MM.1S (cell line): ENCODE measurements around the gene DNAJC8.

Source experiments
- DNase-seq: peaks from one replicate; pipeline ENCODE4 v3.0.0-alpha.2; 2015
- H2AFZ ChIP-seq: fragments of 300-600 bp; sonication (generic); 2 replicates; pipeline ENCODE4 v1.6.0; 2016; ENCODE audit warnings: antibody characterized with exemption, low read length
- H3F3A ChIP-seq: fragments of 300-600 bp; sonication (generic); 2 replicates; pipeline ENCODE4 v1.6.1; 2016; ENCODE audit warnings: mild to moderate bottlenecking, antibody characterized with exemption, low read length, moderate library complexity, mixed read lengths; ENCODE audit not compliant: insufficient read depth
- H3K27ac ChIP-seq: fragments of 300-600 bp; sonication (generic); 2 replicates; pipeline ENCODE4 v1.5.1; 2016; ENCODE audit warnings: mild to moderate bottlenecking, low read length
- H3K27me3 ChIP-seq: fragments of 300-600 bp; sonication (generic); replicated peaks from 2 replicates; pipeline ENCODE4 v1.6.0; 2016; ENCODE audit warnings: low read length; ENCODE audit not compliant: insufficient read depth
- H3K36me3 ChIP-seq: fragments of 300-600 bp; sonication (generic); replicated peaks from 2 replicates; pipeline ENCODE4 v1.6.1; 2016; ENCODE audit warnings: mild to moderate bottlenecking, low read length, mixed read lengths; ENCODE audit not compliant: insufficient read depth
- H3K4me1 ChIP-seq: fragments of 300-600 bp; sonication (generic); 2 replicates; pipeline ENCODE4 v1.6.1; 2016; ENCODE audit warnings: low read length, mixed read lengths
- H3K4me2 ChIP-seq: fragments of 300-600 bp; sonication (generic); 2 replicates; pipeline ENCODE4 v1.6.0; 2016; ENCODE audit warnings: low read depth, low read length
- H3K4me3 ChIP-seq: fragments of 300-600 bp; sonication (generic); 2 replicates; pipeline ENCODE4 v1.5.1; 2016; ENCODE audit warnings: low read length, mixed read lengths
- H3K79me2 ChIP-seq: fragments of 300-600 bp; sonication (generic); 2 replicates; pipeline ENCODE4 v1.6.1; 2016; ENCODE audit warnings: mixed run types, low read length, mixed read lengths
- H3K9ac ChIP-seq: fragments of 300-600 bp; sonication (generic); 2 replicates; pipeline ENCODE4 v1.6.1; 2016; ENCODE audit warnings: low read length, mixed read lengths
- H3K9me2 ChIP-seq: fragments of 300-600 bp; sonication (generic); replicated peaks from 2 replicates; pipeline ENCODE4 v1.6.1; 2016; ENCODE audit warnings: mild to moderate bottlenecking, low read length, mixed read lengths; ENCODE audit not compliant: insufficient read depth
- H3K9me3 ChIP-seq: fragments of 300-600 bp; sonication (generic); replicated peaks from 2 replicates; pipeline ENCODE4 v1.6.1; 2016; ENCODE audit warnings: mild to moderate bottlenecking, low read length, mixed read lengths; ENCODE audit not compliant: insufficient read depth
- H4K20me1 ChIP-seq: fragments of 300-600 bp; sonication (generic); 2 replicates; pipeline ENCODE4 v1.6.1; 2016; ENCODE audit warnings: mild to moderate bottlenecking, low read length, moderate library complexity, mixed read lengths; ENCODE audit not compliant: insufficient read depth
- EZH2 ChIP-seq: fragments of 300-600 bp; sonication (generic); optimal IDR thresholded peaks from 2 replicates; pipeline ENCODE3; 2017; ENCODE audit warnings: low read depth, mild to moderate bottlenecking, antibody characterized with exemption, low read length, mixed read lengths
- EZH2phosphoT487 ChIP-seq: fragments of 300-600 bp; sonication (generic); IDR thresholded peaks from 2 replicates; pipeline ENCODE4 v1.6.1; 2018; ENCODE audit warnings: antibody characterized with exemption, low read length
- TF ChIP-seq, protein P1 (sequence below): fragments of 300-600 bp; sonication (generic); IDR thresholded peaks from 2 replicates; pipeline ENCODE4 v1.5.1; 2016; ENCODE audit warnings: antibody characterized with exemption, low read length, mixed read lengths

Gene DNAJC8

DNA sequence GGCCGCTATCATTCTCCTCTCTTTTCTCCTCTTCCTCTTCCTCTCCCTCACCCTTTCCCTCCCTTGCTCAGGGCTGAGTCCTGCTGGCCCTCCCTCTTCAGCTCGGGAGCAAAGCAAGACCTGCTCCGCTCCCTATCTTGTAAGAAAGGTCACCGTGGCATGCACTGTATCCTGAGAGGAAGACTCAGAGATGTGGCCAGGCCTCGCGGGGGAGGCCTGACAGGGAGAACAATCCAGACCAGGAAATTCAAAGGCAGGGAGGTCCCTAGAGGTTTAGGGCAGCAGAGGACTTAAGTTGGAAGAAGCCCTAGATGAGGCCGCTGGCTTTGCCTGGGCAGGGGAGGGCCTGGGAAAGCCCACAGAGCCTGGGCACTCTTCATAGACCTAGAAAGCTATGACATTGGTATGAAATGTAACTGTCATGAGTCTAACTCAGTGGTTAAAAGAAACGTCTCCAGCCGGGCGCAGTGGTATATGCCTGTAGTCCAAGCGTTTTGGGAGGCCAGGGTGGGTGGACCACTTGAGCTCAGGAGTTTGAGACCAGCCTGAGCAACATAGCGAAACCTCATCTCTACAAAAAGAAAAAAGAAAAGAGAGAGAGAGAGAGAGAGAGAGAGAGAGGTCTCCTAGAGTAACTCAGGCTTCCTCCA lies 41.7 kb downstream of the DNAJC8 start:
- Histone ChIP-seq H3K9me2 (no peaks in the 10 kb centered on the region), H3K9ac (no peak overlapping the region), H3K79me2 (no peaks in the 10 kb centered on the region), H3K4me1 (no peaks in the 10 kb centered on the region), H3K36me3 (no peaks in the 10 kb centered on the region), H3F3A (no peaks in the 10 kb centered on the region), H3K27ac (no peak overlapping the region), H3K4me3 (no peak overlapping the region), H3K9me3 (no peaks in the 10 kb centered on the region), H3K4me2 (no peak overlapping the region), H3K27me3 (no peaks in the 10 kb centered on the region), H4K20me1 (no peaks in the 10 kb centered on the region), H2AFZ (no peak overlapping the region)
- no peak for DNase-seq
- TF ChIP-seq EZH2phosphoT487, result no peak
- TF ChIP-seq, protein P1, sequence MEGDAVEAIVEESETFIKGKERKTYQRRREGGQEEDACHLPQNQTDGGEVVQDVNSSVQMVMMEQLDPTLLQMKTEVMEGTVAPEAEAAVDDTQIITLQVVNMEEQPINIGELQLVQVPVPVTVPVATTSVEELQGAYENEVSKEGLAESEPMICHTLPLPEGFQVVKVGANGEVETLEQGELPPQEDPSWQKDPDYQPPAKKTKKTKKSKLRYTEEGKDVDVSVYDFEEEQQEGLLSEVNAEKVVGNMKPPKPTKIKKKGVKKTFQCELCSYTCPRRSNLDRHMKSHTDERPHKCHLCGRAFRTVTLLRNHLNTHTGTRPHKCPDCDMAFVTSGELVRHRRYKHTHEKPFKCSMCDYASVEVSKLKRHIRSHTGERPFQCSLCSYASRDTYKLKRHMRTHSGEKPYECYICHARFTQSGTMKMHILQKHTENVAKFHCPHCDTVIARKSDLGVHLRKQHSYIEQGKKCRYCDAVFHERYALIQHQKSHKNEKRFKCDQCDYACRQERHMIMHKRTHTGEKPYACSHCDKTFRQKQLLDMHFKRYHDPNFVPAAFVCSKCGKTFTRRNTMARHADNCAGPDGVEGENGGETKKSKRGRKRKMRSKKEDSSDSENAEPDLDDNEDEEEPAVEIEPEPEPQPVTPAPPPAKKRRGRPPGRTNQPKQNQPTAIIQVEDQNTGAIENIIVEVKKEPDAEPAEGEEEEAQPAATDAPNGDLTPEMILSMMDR, result no peak
- TF ChIP-seq EZH2, result no peak

DNA sequence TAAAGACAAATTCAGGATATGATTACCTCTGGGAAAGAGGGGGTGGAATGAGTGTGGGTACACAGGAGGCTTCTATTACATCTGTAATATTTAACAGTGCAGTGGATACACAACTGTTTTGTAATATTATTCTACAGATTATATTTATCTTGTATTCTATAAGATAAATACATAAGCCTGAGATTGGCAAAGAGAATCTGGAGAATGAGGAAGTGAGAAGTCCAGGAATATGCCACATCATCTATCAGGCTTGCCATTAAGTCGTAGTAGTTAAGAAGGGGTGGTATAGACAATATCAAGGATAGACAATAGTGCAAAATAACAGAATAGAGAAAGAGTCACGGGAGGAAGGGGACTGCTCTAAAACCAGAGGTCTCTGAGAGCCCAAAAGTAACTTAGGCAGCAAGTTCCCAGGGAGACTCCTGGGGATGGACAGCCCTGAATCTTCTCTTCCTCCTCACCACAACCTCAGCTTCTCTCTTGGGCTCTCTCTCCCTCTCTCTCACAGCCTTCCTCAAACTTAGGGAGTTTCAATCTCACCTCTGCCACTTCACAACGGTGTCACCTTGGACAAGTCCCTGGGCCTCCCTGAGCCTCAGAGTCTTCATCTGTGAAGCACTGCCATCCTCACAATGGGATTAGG lies 42.4 kb downstream of the DNAJC8 start:
- Histone ChIP-seq H2AFZ (no peak overlapping the region), H3K27ac (no peak overlapping the region), H3K4me3 (no peak overlapping the region), H3F3A (no peaks in the 10 kb centered on the region), H3K9me3 (no peaks in the 10 kb centered on the region), H4K20me1 (no peaks in the 10 kb centered on the region), H3K27me3 (no peaks in the 10 kb centered on the region), H3K9me2 (no peaks in the 10 kb centered on the region), H3K79me2 (no peaks in the 10 kb centered on the region), H3K4me1 (no peaks in the 10 kb centered on the region), H3K9ac (no peak overlapping the region), H3K36me3 (no peaks in the 10 kb centered on the region), H3K4me2 (no peak overlapping the region)
- no peak for DNase-seq
- TF ChIP-seq EZH2, result no peak
- TF ChIP-seq, protein P1, result no peak
- no peak for TF ChIP-seq EZH2phosphoT487

DNA sequence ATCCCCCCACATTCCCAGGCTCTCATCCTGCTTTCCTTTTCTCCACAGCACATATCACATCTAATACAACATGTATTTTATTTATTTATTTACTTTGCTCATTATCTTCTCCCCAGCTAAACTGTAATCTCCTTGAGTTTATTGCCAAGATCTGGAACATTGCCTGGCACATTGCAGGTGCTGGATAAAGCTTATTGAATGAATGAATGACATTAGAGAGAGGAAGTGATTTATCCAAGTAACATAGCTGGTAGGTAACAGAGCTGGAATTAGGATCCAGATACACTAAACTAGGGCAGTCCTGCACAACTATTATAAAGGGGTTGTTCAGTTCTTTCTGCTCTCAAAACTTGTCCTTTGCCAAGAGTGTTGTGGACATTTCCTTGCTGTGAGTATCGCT lies 47.8 kb downstream of the DNAJC8 start:
- H3K9me2 ChIP-seq, result no peaks in the 10 kb centered on the region
- no peaks in the 10 kb centered on the region for H3K27me3 ChIP-seq
- no peak overlapping the region for H3K4me3 ChIP-seq
- H3K36me3 ChIP-seq, result no peaks in the 10 kb centered on the region
- no peaks in the 10 kb centered on the region for H3K4me1 ChIP-seq
- H3K9ac ChIP-seq, result no peak overlapping the region
- no peak overlapping the region for H3K27ac ChIP-seq
- H2AFZ ChIP-seq, result no peak overlapping the region
- TF ChIP-seq EZH2 (no peak), EZH2phosphoT487 (no peak)
- TF ChIP-seq, protein P1, result no peak
- no peaks in the 10 kb centered on the region for H3K79me2 ChIP-seq
- no peaks in the 10 kb centered on the region for H3F3A ChIP-seq
- H4K20me1 ChIP-seq, result no peaks in the 10 kb centered on the region
- H3K9me3 ChIP-seq, result no peaks in the 10 kb centered on the region
- DNase-seq, result no peak
- H3K4me2 ChIP-seq, result no peak overlapping the region
